Activated T-helper 9 cell treated with anti-CD3 and anti-CD28 coated beads, Interleukin-2, amount 50 U/mL, for 16 hours (primary cell): ENCODE data around the gene ZNG1A.
"Not testable (repeated sequence)": the region's sequence is repeated elsewhere in the genome, so short reads cannot be mapped to it uniquely, and the experiment has no call there.

Source experiments
- DNase-seq: peaks from one replicate; pipeline ENCODE4 v3.0.0-alpha.2; 2020; ENCODE audit warnings: low read depth

The ZNG1A gene

GRCh38 chr9:178970-179383, at the start of gene ZNG1A:
TSS of gene ZNG1A (minus strand) at chr9:179056. CDS start at chr9:178969, 87 bp downstream.
- DNase-seq, result peak; percentile 70

- DNase-seq, result no peak
Measured at GRCh38 chr9:227860-228259, 49.0 kb upstream of the ZNG1A start.

DNA sequence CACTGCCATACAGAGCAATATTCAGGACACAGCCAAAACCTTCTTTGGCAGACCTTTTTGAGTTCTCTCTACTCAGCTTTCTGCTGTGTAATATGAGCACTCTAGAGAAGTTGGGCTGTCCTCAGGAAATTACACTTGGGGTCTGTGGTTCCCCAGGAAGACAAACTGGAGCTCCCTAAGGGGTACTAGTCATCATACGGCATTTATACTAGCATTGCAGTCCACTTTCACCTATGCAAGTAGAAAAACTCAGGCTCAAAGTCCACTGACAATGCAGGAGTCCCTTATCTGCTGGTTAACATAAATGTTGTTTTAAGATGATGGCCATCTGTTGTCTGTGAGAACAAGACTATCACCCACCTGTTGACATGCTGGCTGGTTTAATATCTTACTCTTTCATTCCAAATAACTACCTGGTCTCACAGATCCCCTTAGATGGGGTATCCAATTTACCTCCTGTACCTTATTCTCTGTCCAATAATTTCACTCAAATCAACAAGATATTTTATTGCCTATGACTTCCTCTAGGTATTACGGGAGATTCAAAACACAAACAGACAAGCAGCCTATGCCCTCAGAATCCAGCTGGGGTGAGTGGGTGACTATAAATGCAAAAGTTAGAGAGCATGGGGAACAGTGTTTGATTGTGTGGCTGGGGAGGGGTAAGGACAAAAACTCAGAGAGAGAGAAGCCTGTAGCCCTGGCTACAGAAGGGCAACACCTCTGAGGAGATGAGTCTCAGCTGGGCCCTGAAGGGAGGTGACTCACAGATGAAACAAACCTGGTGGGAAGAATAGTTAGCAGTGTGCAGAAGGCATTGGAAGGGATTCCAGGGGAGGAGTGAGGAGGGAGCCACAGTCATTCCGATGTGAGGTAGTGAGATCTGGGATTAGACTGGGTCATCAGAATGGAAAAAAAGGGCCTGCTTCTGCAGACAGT, 46.0 kb upstream of the ZNG1A start:
- no peak for DNase-seq

- no peak for DNase-seq
Measured at GRCh38 chr9:224026-224425, 45.2 kb upstream of the ZNG1A start.

GRCh38 chr9:223152-223551, 44.3 kb upstream of the ZNG1A start:
- no peak for DNase-seq

DNA sequence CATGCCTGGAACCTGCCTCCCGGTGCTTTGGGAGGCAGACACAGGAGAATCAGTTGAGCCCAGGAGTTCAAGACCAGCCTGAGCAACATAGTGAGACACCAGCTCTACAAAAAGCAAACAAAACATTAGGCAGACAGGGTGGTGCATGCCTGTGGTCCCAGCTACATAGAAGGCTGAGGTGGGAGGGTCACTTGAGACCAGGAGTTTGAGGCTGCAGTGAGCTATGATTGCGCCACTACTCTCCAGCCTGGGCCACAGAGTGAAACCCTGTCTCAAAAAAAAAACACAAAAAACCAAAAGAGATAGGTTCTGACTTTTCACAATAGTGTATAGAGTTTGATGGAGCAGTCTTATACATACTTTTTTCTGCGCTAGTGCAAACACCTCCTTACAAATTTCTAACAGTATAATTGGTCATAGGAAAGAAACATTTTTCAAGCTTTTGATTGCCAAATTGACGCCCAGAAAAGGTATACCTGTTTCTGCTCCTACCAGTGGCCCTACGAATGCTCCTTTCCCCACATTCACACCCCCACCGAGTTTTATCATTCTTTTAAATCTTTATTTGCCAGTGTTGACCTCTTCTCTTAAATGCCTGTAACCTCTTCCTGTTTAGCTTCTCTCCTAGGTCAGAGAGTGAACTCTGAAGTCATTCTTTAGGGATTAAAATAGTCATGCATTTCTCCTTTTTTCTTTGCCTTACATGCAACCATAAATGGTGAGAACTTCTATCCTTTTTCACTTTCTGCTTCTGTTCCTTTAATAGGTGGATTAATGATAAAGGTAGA, 43.3 kb upstream of the ZNG1A start:
- no peak for DNase-seq

- DNase-seq, result no peak
Measured at GRCh38 chr9:219670-220365, 41.0 kb upstream of the ZNG1A start.

DNA sequence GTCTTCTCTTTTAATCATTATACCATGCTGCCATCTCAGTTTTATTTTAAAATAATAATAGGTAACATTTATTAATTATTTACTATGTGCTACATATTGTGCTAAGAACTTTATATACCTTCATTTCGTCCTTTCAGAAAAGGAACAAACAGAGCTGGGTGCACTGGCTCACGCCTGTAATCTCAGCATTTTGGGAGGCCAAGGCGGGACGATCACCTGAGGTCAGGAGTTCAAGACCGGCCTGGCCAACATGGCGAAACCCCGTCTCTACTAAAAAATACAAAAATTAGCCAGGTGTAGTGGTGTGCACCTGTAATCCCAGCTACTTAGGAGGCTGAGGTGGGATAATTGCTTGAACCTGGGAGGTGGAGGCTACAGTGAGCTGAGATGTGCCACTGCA, 40.2 kb upstream of the ZNG1A start:
- not testable (repeated sequence) for DNase-seq

- DNase-seq, result no peak
Measured at GRCh38 chr9:217950-218349, 39.1 kb upstream of the ZNG1A start.

DNA sequence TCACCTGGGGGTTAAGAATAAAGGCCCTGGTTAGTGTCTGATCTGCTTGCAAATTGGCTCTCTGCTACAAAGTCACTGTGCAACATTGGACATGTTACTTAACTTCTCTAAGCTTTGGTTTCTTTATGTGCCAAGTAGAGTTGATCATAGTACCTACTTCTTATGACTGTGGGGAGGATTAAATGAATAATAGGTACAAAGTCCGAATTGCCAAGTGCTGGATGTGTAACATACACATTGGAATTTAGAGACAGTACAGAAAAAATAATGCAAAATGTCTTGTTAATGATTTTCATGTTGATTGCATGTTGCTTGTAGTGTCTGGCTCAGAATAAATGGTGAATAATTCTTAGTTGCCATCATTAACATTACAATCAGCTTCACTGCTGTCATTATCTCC, 38.0 kb upstream of the ZNG1A start:
- no peak for DNase-seq

DNA sequence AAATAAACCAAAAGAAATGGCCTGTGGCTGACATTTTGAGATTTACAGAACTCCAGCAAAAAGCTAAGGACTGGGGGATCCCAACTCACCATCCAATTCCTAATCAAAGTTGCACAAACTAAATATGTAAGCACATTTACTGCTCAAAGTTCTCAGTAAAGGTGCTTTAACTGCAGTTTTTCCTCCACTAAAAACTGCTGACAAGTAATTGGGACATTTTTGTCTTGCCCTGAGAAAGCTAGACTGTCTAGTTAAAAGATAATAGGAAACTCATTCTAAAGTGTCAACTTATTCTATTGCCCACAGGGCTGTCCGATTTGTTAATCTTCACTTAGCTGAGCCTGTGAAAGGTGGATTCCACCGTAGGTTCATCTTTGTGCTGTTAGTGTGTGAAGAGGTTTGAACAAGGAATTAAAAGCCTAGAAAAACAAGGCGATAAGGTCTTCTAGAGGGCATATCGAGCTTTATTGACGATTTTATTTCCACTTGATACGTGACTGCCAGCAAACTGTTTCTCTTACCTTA, 36.8 kb upstream of the ZNG1A start:
- DNase-seq, result no peak

DNA sequence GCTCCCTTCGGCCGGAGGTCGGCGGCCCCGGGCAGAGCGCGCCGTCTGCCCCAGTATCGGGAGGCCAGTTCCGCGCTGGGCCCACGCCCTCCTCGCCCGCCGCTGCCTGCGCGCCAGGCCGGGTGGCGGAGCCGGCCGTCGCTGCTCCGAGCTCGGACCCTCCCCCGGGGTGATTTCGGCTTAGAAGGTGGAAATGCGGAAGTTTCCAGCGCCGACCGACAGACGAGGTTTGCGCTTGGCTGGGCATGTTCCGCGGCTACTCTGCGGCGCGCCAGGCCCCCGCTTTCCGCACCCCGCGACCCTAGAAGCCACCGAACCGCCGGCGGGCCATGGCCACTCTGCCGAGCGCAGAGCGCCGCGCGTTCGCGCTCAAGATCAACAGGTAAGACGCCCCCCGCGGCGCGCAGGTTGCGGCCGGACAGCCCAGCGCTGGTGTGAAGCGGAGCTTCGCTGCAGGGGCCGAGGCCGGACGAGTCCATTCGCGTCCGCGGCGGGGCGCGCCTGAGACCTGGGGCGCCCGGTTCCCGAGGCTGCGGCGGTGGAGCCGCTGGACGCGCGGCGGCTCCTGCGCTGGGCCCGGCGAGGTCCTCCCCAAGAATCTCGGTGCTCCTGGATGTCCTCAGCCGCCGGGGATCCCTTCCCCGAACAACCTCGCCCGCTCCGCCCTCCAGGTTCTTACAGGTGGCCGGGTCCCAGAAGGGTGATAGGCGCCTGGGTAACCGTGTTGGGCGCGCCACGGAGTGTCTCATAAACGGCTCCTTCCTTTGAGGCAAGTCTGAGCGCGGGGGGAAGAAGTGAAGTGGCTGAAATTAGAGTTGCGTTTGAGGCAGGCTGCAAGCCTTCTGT, 36.0 kb upstream of the ZNG1A start, which contains the start of gene DOCK8:
TSS of gene DOCK8 (plus strand) at position 218 of the 846 bp plus-strand sequence. CDS start at position 330, 112 bp downstream.
- peak; percentile 47 for DNase-seq

GRCh38 chr9:214351-214647, 35.4 kb upstream of the ZNG1A start:
- DNase-seq, result no peak

DNA sequence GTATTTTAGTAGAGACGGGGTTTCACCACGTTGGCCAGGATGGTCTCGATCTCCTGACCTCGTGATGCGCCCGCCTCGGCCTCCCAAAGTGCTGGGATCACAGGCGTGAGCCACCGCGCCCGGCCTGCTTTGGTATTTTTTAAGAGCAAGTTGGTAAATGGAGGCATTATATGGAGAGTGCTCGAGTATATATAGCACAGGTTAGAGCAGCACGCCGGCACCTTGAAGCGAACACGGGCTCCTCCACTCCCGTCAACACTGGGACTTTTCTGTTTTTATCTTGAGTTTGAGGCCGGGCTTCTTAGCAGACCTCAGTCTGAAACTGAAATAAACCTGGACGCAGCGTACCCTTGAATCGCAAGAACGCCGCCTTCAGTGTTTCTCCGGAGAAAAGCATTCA, 35.0 kb upstream of the ZNG1A start:
- not testable (repeated sequence) for DNase-seq

- DNase-seq, result no peak
Measured at GRCh38 chr9:212297-212696, 33.4 kb upstream of the ZNG1A start.

DNA sequence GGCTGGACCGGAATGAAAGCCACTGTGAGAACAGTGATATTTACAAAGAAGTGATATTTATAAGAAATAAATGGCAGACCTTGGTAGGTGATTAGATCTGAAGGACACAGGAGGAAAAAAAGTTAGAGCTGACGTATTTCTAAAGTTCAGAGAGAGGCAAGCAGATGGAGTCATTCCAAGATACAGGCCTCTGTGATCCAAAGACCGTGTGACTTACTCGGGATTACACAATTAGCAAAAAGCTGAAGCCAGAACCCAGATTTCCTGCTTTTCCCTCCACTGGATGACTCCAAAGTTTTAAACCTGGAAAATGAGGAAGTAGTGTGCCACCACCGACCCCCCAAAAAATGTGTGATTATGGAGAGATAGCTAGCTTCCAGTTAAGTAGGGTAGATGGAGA, 32.7 kb upstream of the ZNG1A start:
- DNase-seq, result no peak

DNA sequence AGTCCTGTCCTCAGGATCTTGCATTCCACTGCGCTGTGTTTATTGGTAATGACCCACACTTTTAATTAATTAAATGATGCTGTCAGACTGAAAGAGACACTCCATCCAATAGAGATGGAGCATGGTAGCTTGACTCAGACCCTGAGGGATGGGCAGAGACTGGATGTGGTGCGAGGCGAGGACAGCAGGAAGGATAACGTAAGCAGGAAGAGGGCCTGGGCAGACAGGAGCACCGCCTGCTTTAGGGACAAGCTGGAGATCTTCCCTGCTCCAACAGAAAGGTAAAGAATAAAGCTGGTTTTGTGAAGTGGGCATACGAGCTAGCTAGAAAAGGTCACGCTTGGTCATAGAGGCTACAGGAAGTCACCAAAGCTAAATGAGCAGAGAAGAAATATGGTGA, 32.2 kb upstream of the ZNG1A start:
- no peak for DNase-seq

- no peak for DNase-seq
Measured at GRCh38 chr9:209143-209758, 30.4 kb upstream of the ZNG1A start.

DNA sequence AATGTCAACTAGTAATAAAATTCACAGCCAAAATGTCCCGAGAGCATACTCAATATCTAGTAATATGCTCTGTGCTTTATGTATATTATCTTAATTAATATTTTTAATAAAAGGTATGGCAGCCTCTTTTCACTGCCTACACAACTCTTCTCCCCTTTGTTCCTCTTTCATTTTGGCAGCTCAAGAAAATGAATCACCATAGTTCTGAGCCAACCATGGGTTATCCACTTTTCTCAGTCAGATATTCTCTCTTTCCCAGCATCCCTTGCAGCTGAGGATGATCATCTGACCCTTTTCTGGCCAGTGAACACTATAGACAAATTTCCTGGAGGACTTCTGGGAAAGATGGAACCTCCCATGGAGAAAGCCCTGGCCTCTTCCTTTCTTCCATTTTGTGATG, 27.6 kb upstream of the ZNG1A start:
- no peak for DNase-seq

GRCh38 chr9:199601-200000, 20.7 kb upstream of the ZNG1A start:
- not testable (repeated sequence) for DNase-seq
